Adipocyte (in vitro differentiated cells): Measurements from ENCODE around the gene HMGXB3.
A peak's percentile ranks its signal among the peaks of the same experiment; 100 is the strongest.

Experiments
- DNase-seq: peaks from one replicate; pipeline ENCODE4 v3.0.0-alpha.2; 2015; ENCODE audit warnings: low read depth
- H3K27me3 ChIP-seq: replicated peaks from 2 replicates; pipeline ENCODE4 v1.7.0; 2013; ENCODE audit warnings: mild to moderate bottlenecking, low read length, moderate library complexity; ENCODE audit not compliant: control insufficient read depth, insufficient read depth
- H3K36me3 ChIP-seq: 2 replicates; pipeline ENCODE4 v1.7.0; 2013; ENCODE audit warnings: low read length, mild to moderate bottlenecking, moderate library complexity; ENCODE audit not compliant: control insufficient read depth, insufficient read depth, severe bottlenecking
- H3K4me1 ChIP-seq: 2 replicates; pipeline ENCODE4 v1.7.0; 2013; ENCODE audit warnings: mild to moderate bottlenecking, low read length, moderate library complexity; ENCODE audit not compliant: control insufficient read depth, insufficient read depth
- H3K4me3 ChIP-seq: 2 replicates; pipeline ENCODE4 v1.7.0; 2013; ENCODE audit warnings: mild to moderate bottlenecking, low read length, moderate library complexity
- H3K9ac ChIP-seq: 2 replicates; pipeline ENCODE4 v1.7.0; 2013; ENCODE audit warnings: mild to moderate bottlenecking, low read length, moderate library complexity
- H3K9me3 ChIP-seq: 2 replicates; pipeline ENCODE4 v1.7.0; 2013; ENCODE audit warnings: mild to moderate bottlenecking, low read length, moderate library complexity; ENCODE audit not compliant: control insufficient read depth

Gene HMGXB3, protein sequence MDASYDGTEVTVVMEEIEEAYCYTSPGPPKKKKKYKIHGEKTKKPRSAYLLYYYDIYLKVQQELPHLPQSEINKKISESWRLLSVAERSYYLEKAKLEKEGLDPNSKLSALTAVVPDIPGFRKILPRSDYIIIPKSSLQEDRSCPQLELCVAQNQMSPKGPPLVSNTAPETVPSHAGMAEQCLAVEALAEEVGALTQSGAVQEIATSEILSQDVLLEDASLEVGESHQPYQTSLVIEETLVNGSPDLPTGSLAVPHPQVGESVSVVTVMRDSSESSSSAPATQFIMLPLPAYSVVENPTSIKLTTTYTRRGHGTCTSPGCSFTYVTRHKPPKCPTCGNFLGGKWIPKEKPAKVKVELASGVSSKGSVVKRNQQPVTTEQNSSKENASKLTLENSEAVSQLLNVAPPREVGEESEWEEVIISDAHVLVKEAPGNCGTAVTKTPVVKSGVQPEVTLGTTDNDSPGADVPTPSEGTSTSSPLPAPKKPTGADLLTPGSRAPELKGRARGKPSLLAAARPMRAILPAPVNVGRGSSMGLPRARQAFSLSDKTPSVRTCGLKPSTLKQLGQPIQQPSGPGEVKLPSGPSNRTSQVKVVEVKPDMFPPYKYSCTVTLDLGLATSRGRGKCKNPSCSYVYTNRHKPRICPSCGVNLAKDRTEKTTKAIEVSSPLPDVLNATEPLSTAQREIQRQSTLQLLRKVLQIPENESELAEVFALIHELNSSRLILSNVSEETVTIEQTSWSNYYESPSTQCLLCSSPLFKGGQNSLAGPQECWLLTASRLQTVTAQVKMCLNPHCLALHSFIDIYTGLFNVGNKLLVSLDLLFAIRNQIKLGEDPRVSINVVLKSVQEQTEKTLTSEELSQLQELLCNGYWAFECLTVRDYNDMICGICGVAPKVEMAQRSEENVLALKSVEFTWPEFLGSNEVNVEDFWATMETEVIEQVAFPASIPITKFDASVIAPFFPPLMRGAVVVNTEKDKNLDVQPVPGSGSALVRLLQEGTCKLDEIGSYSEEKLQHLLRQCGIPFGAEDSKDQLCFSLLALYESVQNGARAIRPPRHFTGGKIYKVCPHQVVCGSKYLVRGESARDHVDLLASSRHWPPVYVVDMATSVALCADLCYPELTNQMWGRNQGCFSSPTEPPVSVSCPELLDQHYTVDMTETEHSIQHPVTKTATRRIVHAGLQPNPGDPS (N-terminal part only)

GRCh38 chr5:150000256-150000989 is at the start of gene HMGXB3, which contains the start of gene TIGD6:
Gene HMGXB3 (plus strand): TSS chr5:150000739. CDS start chr5:150004853, 4,114 bp downstream.
Gene TIGD6 (minus strand): TSS chr5:150000654. CDS start chr5:149996348, 4,306 bp downstream.
- Histone ChIP-seq H3K36me3 (peaks cover 15% of the 10 kb centered on the region), H3K4me3 (peak within 1 kb of the TSS; percentile 98), H3K9ac (peak within 1 kb of the TSS; percentile 98), H3K4me1 (peaks cover 26% of the 10 kb centered on the region), H3K27me3 (no peaks in the 10 kb centered on the region), H3K9me3 (no peaks in the 10 kb centered on the region)
- peak; percentile 96 for DNase-seq

- no peak overlapping the region for H3K4me3 ChIP-seq
- no peak for DNase-seq
- H3K9me3 ChIP-seq, result no peaks in the 10 kb centered on the region
- H3K4me1 ChIP-seq, result no peaks in the 10 kb centered on the region
- no peaks in the 10 kb centered on the region for H3K36me3 ChIP-seq
- no peak overlapping the region for H3K9ac ChIP-seq
- peaks cover 24% of the 10 kb centered on the region for H3K27me3 ChIP-seq
Measured at GRCh38 chr5:149951138-149951749, 49.3 kb upstream of the HMGXB3 start.

DNA sequence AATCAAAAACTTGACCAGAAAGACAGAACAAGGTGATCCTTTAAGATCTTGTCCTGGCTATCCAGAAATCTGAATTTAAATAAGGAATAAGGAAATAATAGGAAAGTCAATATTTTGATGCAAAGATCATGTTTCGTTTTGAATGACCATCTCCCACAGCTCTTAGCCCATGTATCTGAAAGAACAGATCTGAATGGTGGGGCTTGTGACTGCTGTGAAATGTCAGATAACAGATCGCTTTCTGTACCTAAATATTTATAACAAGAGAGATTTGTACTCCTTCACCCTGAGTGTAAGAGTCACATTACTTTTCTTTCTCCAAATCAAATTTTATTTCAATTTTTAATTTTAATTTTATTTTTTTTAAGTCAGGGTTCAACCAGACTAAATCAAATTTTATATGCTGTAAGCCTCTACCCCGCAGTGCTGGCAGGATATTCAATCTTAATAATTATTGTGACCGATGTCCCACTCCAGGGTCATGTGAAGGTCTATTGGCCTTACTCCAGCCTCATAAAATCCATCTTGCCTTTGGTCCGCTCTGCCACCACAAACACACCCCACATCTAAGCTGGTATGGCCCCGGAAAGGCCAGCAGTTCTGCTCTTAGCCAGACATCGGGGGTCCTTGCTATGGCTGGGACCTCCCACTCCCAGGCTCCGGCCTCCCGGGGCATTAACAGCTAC is 47.0 kb upstream of the HMGXB3 start:
- Histone ChIP-seq H3K27me3 (peaks cover 5% of the 10 kb centered on the region), H3K9me3 (no peaks in the 10 kb centered on the region), H3K4me1 (no peaks in the 10 kb centered on the region), H3K9ac (no peak overlapping the region), H3K4me3 (no peak overlapping the region), H3K36me3 (no peaks in the 10 kb centered on the region)
- no peak for DNase-seq

DNA sequence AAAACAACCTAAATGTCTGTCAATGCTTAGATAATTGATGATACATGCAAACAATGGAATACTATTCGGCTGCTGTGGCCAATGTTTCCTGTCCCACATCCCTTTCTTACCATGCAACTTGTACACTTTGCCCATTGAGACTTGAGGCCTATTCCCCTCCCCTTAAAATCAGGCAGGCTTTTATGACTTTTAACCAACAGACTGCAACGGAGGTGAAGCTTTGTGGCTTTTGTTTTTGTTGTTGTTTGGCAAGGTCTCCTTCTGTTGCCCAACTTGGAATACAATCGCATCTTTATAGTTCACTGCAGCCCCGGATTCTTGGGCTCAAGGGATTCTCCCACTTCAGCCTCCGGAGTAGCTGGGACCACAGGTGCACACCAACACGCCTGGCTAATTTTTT is 45.7 kb upstream of the HMGXB3 start:
- Histone ChIP-seq H3K27me3 (no peaks in the 10 kb centered on the region), H3K4me3 (no peak overlapping the region), H3K9ac (no peak overlapping the region), H3K9me3 (no peaks in the 10 kb centered on the region), H3K36me3 (no peaks in the 10 kb centered on the region), H3K4me1 (peaks cover 2% of the 10 kb centered on the region)
- no peak for DNase-seq

- DNase-seq, result no peak
- H3K36me3 ChIP-seq, result no peaks in the 10 kb centered on the region
- no peaks in the 10 kb centered on the region for H3K27me3 ChIP-seq
- no peaks in the 10 kb centered on the region for H3K9me3 ChIP-seq
- H3K9ac ChIP-seq, result no peak overlapping the region
- peaks cover 7% of the 10 kb centered on the region for H3K4me1 ChIP-seq
- no peak overlapping the region for H3K4me3 ChIP-seq
Measured at GRCh38 chr5:149956685-149957084, 43.9 kb upstream of the HMGXB3 start.

GRCh38 chr5:149957855-149958254 is 42.7 kb upstream of the HMGXB3 start:
- no peaks in the 10 kb centered on the region for H3K9me3 ChIP-seq
- H3K4me1 ChIP-seq, result peaks cover 7% of the 10 kb centered on the region
- no peaks in the 10 kb centered on the region for H3K27me3 ChIP-seq
- no peak overlapping the region for H3K9ac ChIP-seq
- DNase-seq, result no peak
- no peaks in the 10 kb centered on the region for H3K36me3 ChIP-seq
- no peak overlapping the region for H3K4me3 ChIP-seq

GRCh38 chr5:149959406-149960236 is 40.9 kb upstream of the HMGXB3 start:
- DNase-seq, result peak; percentile 72
- Histone ChIP-seq H3K9me3 (no peaks in the 10 kb centered on the region), H3K4me1 (peaks cover 7% of the 10 kb centered on the region), H3K9ac (peak overlapping the region; percentile 87), H3K36me3 (no peaks in the 10 kb centered on the region), H3K27me3 (no peaks in the 10 kb centered on the region), H3K4me3 (peak overlapping the region; percentile 85)

DNA sequence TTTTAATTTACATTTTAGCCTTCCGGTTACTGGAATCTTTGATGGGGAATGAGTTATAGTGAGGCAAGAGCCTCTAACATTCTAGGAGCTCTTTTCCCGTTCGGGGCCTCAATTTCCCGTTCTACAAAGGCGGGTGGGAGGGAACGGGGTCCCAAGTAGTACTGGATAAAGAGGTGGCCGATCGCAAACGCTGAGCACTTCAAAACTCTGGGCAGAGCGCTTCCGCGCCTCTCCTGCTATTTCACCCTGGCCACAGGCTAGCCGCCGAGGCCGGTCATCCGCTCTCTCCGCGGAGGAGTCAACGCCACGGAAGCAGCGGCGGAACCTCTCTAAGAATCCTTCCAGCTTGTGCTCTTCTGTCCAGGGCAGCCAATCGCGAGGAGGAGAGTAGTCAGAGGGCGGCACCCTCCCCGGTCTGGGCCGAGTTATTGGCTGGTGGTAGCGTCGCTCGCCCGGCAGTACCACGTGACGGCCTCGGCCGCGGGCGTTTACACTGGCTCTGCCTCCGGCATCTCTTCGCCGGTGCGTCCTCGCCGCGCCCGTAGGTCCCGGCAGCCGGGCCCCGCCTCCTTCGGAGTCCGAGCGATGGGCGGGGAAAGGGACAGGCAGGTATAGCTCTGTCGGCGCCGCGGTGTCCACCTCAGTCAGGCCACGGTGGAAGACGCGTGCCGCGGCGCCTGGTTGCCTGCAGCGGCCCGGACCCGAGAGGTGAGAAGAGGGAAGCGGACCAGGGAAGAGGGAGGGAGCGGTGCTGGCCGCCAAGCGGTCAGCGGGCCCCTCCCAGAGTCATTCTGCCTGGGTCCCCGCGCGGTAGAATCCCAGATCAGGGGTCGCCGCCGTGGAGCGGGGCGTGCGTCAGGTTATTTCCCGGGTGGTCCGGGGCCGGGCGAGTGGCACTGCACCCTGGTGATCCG is 40.0 kb upstream of the HMGXB3 start, which contains the start of gene SLC26A2:
Gene SLC26A2, plus strand, starts transcription at position 487 of the 914 bp plus-strand sequence. CDS start 16,895 bp downstream, outside the sequence.
- H3K27me3 ChIP-seq, result no peaks in the 10 kb centered on the region

More for the DNA sequence above, 40.0 kb upstream of the HMGXB3 start, which contains the start of gene SLC26A2:
- Histone ChIP-seq H3K9me3 (no peaks in the 10 kb centered on the region), H3K4me1 (peaks cover 7% of the 10 kb centered on the region), H3K36me3 (no peaks in the 10 kb centered on the region), H3K9ac (peak within 1 kb of the TSS; percentile 87), H3K4me3 (peak within 1 kb of the TSS; percentile 85)
- DNase-seq, result peak; percentile 99
